Activated naive CD8-positive, alpha-beta T cell treated with anti-CD3 and anti-CD28 coated beads for 36 hours (primary cell): ENCODE measurements around the gene XRCC1. TPM values are rescaled to one million over a fixed set of nuclear protein-coding genes. Genes with fewer than 3 reads are reported as not detected.
A peak's percentile ranks its signal among the peaks of the same experiment; 100 is the strongest.

Experiments used
- DNase-seq: peaks from one replicate; pipeline ENCODE4 v3.0.0; 2021
- H3K27ac Mint-ChIP-seq: one replicate; pipeline ENCODE4 v1.8.0; 2022; ENCODE audit warnings: mild to moderate bottlenecking, moderate library complexity, mixed read lengths
- H3K27me3 Mint-ChIP-seq: one replicate; pipeline ENCODE4 v1.8.0; 2022; ENCODE audit warnings: mild to moderate bottlenecking, mixed read lengths
- H3K36me3 Mint-ChIP-seq: one replicate; pipeline ENCODE4 v1.8.0; 2021; ENCODE audit warnings: mild to moderate bottlenecking, mixed read lengths
- H3K4me1 Mint-ChIP-seq: one replicate; pipeline ENCODE4 v1.8.0; 2021; ENCODE audit warnings: mixed read lengths
- H3K4me3 Mint-ChIP-seq: one replicate; pipeline ENCODE4 v1.8.0; 2022; ENCODE audit warnings: mild to moderate bottlenecking, moderate library complexity, mixed read lengths
- H3K9me3 Mint-ChIP-seq: one replicate; pipeline ENCODE4 v1.8.0; 2022; ENCODE audit warnings: mixed read lengths
- total RNA-seq, 2 experiments: library from RNA; stranded (reverse); gene quantifications; one replicate each; pipeline ENCODE4 v1.2.3, GENCODE V29; 2021

The XRCC1 gene
- total RNA-seq, 2 experiments from 2014 or later = 35.4 to 36.8 TPM

DNA sequence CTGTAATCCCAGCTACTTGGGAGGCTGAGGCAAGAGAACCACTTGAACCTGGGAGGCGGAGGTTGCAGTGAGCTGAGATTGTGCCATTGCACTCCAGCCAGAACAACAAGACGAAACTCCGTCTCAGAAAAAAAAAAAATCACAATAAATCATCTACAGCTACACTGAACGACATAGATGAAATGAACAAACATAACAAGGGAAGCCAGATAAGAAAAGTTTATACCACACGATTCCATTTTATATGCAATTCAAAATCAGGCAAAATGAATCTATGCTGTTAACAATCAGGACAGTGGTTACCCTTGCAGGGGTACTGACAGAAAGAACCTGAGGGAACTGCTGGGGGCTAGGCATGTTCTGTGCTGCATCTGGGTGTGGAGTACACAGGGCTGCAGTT is 5.7 kb downstream of the XRCC1 start:
- no peak overlapping the region for H3K4me3 Mint-ChIP-seq
- H3K4me1 Mint-ChIP-seq = peaks cover 23% of the 10 kb centered on the region
- no peak for DNase-seq
- peak overlapping the region; percentile 34 for H3K27ac Mint-ChIP-seq
- H3K9me3 Mint-ChIP-seq = no peaks in the 10 kb centered on the region
- H3K27me3 Mint-ChIP-seq = no peaks in the 10 kb centered on the region
- H3K36me3 Mint-ChIP-seq = no peaks in the 10 kb centered on the region

DNA sequence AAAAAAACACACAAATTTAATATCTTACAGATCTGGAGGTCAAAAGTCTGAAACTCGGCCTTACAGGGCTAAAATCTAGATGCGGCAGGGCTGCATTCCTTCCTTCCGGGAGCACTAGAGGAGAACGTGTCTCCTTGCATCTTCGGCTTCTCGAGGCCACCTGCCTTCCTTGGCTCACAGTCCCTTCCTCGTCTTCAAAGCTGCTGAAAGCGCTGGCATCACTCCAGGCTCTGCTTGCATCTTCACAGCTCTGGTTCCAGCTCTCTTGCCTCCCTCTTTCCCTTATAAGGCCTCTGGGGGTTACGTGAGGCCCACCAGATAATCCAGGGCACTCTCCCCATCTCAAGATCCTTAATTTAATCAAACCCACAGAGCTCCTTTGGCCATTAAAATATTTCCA is 10.5 kb downstream of the XRCC1 start:
- peak overlapping the region; percentile 62 for H3K27ac Mint-ChIP-seq

DNA sequence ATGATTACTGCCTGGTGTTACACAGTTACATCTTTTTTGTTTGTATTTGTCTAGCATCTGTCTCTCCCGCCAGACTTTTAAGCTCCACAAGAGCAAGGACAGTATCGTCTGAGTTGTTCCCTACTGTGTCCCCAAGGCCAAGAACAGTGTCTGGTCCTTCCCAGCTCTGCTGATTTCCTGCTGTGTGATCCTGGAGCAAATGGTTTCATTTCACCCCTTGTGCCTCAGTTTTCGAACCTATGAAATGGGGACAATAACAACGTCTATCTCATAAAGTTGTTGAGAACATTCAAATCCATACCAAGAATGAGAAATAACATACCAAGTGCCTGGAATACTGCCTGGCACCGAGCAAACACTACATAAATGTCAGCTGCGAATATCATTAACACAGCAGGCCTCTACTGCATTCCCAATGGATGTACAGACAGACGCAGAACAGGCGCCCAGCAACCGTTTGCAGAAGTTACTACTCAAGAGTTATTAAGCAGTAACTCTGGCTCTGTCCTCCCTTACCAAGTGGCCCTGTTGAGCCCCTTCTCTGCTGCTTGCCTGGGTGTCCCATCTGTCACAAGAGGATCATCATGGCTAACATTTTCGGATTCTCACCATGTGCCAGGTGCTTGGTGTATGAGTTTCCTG is 11.4 kb downstream of the XRCC1 start:
- Mint-ChIP-seq H3K9me3 (peaks cover 3% of the 10 kb centered on the region), H3K4me3 (no peak overlapping the region), H3K27me3 (no peaks in the 10 kb centered on the region), H3K4me1 (peaks cover 46% of the 10 kb centered on the region), H3K36me3 (peaks cover 37% of the 10 kb centered on the region), H3K27ac (peak overlapping the region; percentile 84)
- DNase-seq = no peak

More for the DNA sequence above, 10.5 kb downstream of the XRCC1 start:
- Mint-ChIP-seq H3K27me3 (no peaks in the 10 kb centered on the region), H3K9me3 (peaks cover 3% of the 10 kb centered on the region), H3K36me3 (peaks cover 37% of the 10 kb centered on the region), H3K4me1 (peaks cover 49% of the 10 kb centered on the region), H3K4me3 (no peak overlapping the region)
- DNase-seq = no peak

DNA sequence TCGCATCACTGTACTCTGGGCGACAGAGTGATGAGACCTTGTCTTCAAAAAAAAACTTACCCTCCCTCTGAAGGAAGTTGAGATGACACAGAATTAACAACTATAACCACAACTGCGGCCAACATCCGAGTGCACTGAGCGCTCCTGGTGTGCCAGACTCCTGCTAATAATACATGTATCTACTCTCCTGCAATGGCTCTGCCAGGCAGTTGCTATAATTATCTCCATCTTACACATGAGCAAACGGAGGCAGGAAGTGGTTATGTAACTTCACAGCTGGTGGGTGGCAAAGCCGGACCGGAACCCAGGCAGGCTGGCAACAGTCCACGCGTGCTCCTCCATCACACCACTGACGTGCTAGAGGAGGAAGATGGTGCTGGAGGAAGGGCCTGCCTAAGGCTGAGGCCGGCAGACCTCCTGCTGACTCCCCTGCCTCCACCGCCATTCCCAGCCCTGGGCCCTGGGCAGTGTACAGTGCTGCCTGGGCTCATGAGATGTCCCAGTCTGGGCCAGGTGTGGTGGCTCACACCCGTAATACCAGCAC is 12.6 kb downstream of the XRCC1 start:
- no peaks in the 10 kb centered on the region for H3K27me3 Mint-ChIP-seq
- H3K4me3 Mint-ChIP-seq = peak overlapping the region; percentile 62
- peaks cover 46% of the 10 kb centered on the region for H3K4me1 Mint-ChIP-seq
- H3K27ac Mint-ChIP-seq = peak overlapping the region; percentile 84
- DNase-seq = peak; percentile 73
- H3K9me3 Mint-ChIP-seq = peaks cover 3% of the 10 kb centered on the region
- H3K36me3 Mint-ChIP-seq = peaks cover 38% of the 10 kb centered on the region

DNA sequence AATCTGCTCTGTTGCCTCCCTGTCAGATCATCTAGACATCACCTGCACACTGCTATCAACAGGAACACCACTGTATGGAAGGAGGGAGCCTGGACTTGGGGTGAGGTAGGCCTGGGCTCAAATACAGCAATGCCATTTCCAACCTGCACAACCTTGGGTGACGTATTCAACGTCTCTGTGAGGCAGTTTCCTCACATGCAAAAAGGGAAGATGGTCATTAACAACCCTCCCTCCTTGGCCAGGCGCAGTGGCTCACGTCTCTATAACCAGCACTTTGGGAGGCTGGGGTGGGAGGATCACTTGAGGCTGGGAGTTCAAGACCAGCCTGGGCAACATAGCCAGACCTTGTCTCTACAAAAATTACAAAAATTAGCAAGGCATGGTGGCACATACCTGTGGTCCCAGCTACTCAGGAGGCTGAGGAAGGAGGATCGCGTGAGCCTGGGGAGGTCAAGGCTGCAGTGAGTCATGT is 13.1 kb downstream of the XRCC1 start:
- Mint-ChIP-seq H3K27ac (peak overlapping the region; percentile 84), H3K27me3 (no peaks in the 10 kb centered on the region), H3K36me3 (peaks cover 38% of the 10 kb centered on the region), H3K9me3 (peaks cover 3% of the 10 kb centered on the region), H3K4me1 (peaks cover 46% of the 10 kb centered on the region), H3K4me3 (peak overlapping the region; percentile 62)
- DNase-seq = no peak

DNA sequence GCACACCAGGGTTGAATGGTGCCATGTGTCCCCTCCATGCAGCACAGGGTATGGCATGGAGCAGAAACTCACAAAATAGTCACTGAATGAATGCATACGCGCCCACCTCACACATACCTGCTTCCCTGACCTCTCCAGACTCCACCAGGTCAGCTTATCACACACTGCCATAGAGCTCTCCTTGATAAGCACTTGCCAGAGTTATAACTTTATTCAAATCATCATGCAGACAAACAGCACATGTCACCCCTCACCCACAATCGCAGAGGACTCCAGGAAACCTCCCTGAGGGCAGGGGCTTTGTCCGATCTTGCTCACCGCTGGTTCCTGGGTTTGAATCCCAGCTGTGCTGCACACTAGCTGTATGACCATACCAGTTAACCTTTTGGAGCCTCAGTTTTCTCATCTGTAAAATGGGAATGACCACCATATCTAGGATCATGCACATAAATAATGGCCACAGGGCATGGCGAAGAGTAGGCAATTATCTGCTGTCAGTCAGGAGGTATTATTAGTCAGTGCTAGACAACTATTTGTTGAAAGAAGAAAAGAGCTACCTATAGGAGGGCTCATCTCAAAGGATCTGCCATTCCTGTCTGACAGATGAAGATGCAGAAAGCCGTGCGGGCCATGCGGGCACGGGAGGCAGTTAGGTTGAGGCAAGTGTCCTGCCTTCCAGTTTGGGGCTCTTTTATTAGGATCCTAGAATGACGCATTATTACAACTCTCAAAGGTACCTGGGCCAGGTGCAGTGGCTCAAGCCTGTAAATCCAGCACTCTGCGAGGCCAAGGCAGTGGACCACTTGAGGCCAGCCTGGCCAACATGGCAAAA is 14.0 kb downstream of the XRCC1 start:
- DNase-seq = no peak
- Mint-ChIP-seq H3K4me1 (peaks cover 46% of the 10 kb centered on the region), H3K4me3 (no peak overlapping the region), H3K36me3 (peaks cover 38% of the 10 kb centered on the region), H3K27ac (peak overlapping the region; percentile 84), H3K27me3 (no peaks in the 10 kb centered on the region), H3K9me3 (peaks cover 3% of the 10 kb centered on the region)

DNA sequence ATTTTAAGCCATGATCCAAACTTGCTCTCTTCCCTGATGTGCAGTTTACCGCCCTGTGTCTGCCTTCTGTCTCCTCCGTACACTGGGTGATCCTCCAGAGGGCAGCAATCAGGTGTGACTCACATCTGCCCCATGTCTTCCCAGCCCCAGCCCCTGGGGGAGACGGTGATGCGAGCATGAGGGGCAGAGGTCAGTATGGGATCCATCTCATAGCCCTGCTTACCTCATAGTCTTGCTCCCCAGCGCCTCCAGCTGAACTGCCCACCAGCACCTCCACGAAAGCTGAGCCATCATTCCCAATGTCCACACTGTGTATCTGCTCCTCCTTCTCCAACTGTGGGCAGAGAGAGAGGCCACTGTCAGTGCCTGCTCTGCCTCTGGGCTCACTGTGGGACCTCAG is 14.6 kb downstream of the XRCC1 start:
- Mint-ChIP-seq H3K4me1 (peaks cover 49% of the 10 kb centered on the region), H3K27ac (peak overlapping the region; percentile 84)
- peak; percentile 24 for DNase-seq

DNA sequence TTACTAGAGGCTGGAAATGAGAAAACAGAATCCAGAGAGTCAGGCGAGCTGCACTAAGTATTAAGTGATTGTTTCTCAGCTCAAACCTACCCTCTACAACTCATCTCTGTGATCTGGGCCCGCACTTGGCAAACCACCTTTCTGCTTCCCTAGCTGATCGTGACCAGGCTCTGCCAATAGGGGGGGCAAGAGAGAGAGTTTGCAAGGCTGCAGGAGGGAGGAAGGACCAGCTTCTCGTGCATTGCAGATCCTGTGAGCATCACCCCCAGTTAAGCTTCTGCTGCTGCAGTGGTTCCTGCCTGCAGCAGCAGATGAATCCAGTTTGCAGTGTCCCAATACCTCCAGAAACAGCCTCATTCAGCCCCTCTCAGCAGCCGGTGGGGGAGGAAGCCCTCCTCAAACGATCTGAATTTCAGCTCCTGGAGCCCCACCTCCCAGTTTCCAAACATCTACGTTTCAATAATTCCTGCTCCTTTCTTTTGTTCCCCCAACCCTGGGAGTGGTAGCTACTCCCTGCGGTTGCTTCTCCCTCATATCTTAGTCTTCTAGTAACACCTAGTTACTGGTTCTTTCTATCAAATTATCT is 20.0 kb downstream of the XRCC1 start:
- H3K27me3 Mint-ChIP-seq = no peaks in the 10 kb centered on the region
- peak; percentile 74 for DNase-seq
- H3K4me1 Mint-ChIP-seq = peaks cover 12% of the 10 kb centered on the region
- no peak overlapping the region for H3K4me3 Mint-ChIP-seq
- no peaks in the 10 kb centered on the region for H3K9me3 Mint-ChIP-seq
- H3K27ac Mint-ChIP-seq = peak overlapping the region; percentile 38
- H3K36me3 Mint-ChIP-seq = peaks cover 12% of the 10 kb centered on the region

More for the DNA sequence above, 14.6 kb downstream of the XRCC1 start:
- H3K36me3 Mint-ChIP-seq = peaks cover 38% of the 10 kb centered on the region
- H3K27me3 Mint-ChIP-seq = no peaks in the 10 kb centered on the region
- H3K4me3 Mint-ChIP-seq = no peak overlapping the region
- peaks cover 3% of the 10 kb centered on the region for H3K9me3 Mint-ChIP-seq

DNA sequence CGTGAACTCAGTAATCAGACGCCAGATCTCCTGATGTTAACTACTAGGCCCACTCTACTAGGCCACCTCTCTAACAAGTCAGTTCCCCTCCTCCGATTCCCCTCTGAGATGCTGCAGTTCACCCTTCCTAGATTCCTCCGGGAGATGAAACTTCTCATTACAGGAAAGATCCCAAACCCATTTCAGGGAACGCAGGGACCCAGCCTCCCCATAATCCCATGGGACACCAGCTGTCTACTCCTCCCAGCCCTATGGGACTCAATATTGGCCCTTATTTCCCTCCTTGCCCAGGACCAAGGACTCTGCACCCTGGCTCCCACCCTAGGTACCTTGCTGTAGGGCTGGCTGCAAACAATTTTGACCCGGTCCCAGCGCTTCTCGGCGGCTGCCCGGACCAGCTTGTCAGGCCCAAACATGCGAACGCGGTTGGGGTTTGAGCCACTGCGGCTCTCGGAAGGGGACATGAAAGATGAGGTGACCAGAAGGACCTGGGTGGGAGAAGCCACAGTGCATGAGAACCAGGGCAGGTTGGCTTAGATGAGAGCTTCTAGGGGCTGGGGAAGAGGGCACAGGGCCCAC is 20.9 kb downstream of the XRCC1 start:
- DNase-seq = no peak
- Mint-ChIP-seq H3K4me1 (peaks cover 11% of the 10 kb centered on the region), H3K27me3 (no peaks in the 10 kb centered on the region), H3K4me3 (no peak overlapping the region), H3K36me3 (peaks cover 9% of the 10 kb centered on the region), H3K27ac (no peak overlapping the region), H3K9me3 (no peaks in the 10 kb centered on the region)

DNA sequence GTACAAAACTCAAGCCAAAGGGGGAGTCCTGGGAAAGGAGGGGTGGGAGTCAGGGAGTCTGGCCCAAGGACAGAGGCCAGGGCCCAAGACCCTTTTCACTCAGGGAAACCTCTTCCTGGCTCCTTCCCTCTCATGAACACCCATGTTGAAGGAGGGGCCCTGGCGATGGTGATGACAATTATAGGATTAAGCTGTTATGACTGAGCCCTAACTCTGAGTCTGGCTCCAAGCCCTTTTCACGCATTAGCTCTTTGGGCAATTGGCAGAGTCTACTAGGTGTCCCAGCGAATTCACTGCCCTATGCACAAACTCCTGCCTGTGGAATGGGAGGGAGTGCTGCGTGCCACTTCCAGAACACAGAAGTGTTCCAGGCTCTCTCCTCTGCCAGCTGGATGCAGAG is 21.7 kb downstream of the XRCC1 start:
- no peak overlapping the region for H3K4me3 Mint-ChIP-seq
- H3K27ac Mint-ChIP-seq = no peak overlapping the region
- H3K4me1 Mint-ChIP-seq = peaks cover 11% of the 10 kb centered on the region
- DNase-seq = no peak
- H3K36me3 Mint-ChIP-seq = peaks cover 9% of the 10 kb centered on the region
- H3K27me3 Mint-ChIP-seq = no peaks in the 10 kb centered on the region
- no peaks in the 10 kb centered on the region for H3K9me3 Mint-ChIP-seq

DNA sequence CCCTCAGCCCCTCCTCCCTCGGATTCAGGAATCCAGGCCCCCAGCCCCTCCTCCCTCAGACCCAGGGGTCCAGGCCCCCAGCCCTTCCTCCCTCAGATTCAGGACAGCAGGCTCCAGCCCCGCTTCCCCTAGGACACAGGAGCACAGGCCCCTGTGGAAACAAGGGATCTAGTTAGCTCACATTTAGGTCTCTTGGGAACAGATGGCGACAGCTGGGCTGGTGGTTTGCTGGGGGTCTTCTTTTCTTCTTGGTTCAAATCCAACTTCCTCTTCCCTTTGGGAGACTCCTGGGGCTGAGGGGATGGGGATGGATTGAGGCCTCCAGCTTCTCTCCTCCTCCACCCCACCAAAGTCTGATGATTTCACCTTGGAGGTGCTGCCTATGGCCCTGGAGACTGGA is 22.7 kb downstream of the XRCC1 start:
- Mint-ChIP-seq H3K4me3 (no peak overlapping the region), H3K9me3 (no peaks in the 10 kb centered on the region), H3K4me1 (peaks cover 11% of the 10 kb centered on the region), H3K27me3 (no peaks in the 10 kb centered on the region), H3K27ac (no peak overlapping the region), H3K36me3 (peaks cover 8% of the 10 kb centered on the region)
- DNase-seq = no peak

DNA sequence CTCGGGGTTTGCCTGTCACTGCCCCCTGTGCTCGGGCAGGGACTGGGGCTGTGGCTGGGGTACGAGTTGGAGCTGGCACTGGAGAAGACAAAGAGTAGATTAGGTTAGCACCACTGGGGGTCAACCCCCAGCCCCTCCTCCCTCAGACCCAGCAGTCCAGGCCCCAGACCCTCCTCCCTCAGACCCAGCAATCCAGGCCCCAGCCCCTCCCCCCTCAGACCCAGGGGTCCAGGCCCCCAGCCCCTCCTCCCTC is 23.2 kb downstream of the XRCC1 start:
- Mint-ChIP-seq H3K9me3 (no peaks in the 10 kb centered on the region), H3K4me3 (no peak overlapping the region), H3K27me3 (no peaks in the 10 kb centered on the region), H3K36me3 (peaks cover 8% of the 10 kb centered on the region), H3K4me1 (peaks cover 11% of the 10 kb centered on the region), H3K27ac (no peak overlapping the region)
- DNase-seq = no peak

DNA sequence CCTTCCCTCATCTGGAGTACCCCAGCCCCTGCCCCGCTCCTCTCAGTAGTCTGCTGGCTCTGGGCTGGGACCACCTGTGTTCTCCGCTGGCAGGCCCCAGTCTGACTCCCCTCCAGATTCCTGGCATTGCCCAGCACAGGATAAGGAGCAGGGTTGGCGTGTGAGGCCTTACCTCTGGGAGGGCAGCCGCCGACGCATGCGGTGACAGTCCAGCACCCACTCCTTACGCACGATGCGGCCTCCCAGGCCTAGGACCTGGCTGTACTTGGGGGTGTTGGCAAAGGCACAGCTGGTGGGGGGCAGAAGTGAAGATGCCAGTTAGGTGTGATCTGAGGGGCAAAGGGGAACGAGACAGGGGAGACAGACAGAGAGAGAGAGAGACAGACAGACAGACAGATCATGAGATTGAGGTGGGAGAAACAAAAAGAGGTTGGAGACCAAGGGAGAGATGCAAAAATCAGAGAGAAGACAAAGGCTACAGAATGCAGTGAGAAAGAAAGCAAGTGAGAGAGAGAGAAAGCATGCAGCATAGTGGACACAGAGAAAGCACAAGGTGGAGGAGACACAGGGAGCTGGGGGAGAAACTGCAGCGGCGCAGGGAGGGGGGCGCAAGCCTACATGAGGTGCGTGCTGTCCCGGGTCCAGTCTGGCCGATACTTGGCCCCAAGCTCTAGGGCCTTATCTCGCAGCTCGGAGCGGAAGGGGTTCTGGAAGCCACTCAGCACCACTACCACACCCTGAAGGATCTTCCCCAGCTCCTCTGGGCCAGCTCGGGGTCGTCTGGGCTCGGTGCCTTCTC is 23.7 kb downstream of the XRCC1 start:
- Mint-ChIP-seq H3K27me3 (no peaks in the 10 kb centered on the region), H3K36me3 (peaks cover 8% of the 10 kb centered on the region), H3K4me3 (no peak overlapping the region), H3K4me1 (peaks cover 11% of the 10 kb centered on the region), H3K27ac (no peak overlapping the region), H3K9me3 (no peaks in the 10 kb centered on the region)
- no peak for DNase-seq

DNA sequence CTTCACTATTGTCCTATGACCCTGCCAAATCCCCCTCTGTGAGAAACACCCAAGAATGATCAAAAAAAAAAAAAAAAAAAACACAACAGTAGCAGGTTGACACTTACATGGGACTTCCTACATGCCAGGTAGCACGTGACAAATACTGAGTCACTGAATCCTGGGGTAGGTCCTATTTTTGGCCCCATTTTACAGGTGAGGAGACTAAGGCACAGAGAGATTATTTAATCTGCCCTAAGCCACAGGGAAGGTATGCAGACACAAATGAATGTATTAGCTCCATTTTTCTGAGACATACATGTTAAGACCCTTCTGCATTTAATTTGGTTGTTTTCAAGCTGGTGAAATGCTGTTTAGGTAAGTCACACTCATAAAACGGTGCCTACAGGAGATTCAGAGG is 26.6 kb downstream of the XRCC1 start:
- Mint-ChIP-seq H3K27ac (no peak overlapping the region), H3K4me1 (no peaks in the 10 kb centered on the region)

More for the DNA sequence above, 26.6 kb downstream of the XRCC1 start:
- Mint-ChIP-seq H3K4me3 (no peak overlapping the region), H3K27me3 (no peaks in the 10 kb centered on the region), H3K36me3 (peaks cover 6% of the 10 kb centered on the region), H3K9me3 (no peaks in the 10 kb centered on the region)
- DNase-seq = no peak
